Measurements from ENCODE around the gene DBX2.

DNA sequence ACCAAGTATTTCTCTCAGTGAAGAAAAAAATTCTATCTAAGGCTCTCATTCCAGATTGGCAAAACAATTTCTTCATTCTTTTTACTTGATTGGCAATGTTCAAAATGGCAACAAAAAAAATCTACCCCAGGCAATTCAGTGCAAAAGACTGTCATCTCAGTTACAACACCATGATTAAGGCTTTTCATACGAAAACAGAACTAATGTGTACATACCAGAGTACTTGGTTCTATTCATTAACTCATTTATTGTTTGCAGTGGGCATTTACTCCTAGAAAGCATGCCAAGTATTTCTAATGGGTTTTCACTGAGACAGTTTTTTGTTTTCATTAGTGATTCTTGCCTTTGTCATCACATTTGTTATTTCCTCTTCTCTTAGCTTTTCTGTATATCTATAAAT, 33.0 kb downstream of the DBX2 start:
- TF ChIP-seq, protein P1, sequence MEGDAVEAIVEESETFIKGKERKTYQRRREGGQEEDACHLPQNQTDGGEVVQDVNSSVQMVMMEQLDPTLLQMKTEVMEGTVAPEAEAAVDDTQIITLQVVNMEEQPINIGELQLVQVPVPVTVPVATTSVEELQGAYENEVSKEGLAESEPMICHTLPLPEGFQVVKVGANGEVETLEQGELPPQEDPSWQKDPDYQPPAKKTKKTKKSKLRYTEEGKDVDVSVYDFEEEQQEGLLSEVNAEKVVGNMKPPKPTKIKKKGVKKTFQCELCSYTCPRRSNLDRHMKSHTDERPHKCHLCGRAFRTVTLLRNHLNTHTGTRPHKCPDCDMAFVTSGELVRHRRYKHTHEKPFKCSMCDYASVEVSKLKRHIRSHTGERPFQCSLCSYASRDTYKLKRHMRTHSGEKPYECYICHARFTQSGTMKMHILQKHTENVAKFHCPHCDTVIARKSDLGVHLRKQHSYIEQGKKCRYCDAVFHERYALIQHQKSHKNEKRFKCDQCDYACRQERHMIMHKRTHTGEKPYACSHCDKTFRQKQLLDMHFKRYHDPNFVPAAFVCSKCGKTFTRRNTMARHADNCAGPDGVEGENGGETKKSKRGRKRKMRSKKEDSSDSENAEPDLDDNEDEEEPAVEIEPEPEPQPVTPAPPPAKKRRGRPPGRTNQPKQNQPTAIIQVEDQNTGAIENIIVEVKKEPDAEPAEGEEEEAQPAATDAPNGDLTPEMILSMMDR (IDR thresholded peaks at IDR 0.05) = no peak
- TF ChIP-seq EZH2 (IDR thresholded peaks at IDR 0.05; ENCODE audit: borderline replicate concordance, insufficient read depth, low read depth, low read length, poor library complexity, severe bottlenecking) = no peak

Data from B cell (primary cell).